Stimulated activated CD4-positive, alpha-beta T cell treated with anti-CD3 and anti-CD28 coated beads, TNF-alpha, amount 100 ng/mL, for 48 hours (primary cell): ENCODE data around the gene LRRC8E.
"Not testable (repeated sequence)": the region's sequence is repeated elsewhere in the genome, so short reads cannot be mapped to it uniquely, and the experiment has no call there.

Source experiments
- DNase-seq, 3 donors: peaks; one replicate each; pipeline ENCODE4 v3.0.0-alpha.2; 2020; ENCODE audit warnings: low read depth in 3 of 3

Gene LRRC8E

GRCh38 chr19:7920519-7921301 is 32.4 kb downstream of the LRRC8E start:
- peak; percentile 96 to 100 (median 100) for DNase-seq

DNA sequence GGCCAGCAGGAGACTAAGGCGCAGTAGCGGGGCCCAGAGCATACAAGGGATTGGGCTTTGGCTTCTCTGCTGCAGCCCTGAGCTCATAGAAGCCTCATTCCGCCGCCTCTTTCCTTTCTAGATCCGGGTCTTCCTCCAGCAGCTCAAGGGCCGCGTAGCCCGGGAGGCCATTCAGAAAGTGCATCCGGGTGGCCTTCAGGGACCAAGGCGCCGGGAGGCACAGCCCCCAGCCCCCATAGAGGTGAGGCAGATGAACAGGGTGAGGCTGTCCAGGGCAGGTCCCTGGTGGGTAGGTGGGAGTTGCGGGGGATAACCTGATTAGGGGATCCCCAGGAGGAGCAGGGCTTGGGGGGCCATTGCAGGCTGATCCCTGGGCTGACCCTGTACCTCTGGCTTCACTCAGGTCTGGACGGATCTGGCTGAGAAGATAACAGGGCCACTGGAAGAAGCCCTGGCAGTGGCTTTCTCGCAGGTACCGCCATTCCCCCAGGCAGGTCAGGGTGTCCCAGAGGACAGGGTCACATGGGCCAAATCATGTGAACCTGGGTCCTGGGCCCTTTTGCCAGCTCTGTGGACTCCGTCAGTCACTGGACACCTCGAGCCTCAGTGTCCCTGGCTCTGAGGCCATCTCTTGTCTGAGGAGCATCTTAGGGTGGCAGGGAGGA is 33.1 kb downstream of the LRRC8E start:
- no peak for DNase-seq

DNA sequence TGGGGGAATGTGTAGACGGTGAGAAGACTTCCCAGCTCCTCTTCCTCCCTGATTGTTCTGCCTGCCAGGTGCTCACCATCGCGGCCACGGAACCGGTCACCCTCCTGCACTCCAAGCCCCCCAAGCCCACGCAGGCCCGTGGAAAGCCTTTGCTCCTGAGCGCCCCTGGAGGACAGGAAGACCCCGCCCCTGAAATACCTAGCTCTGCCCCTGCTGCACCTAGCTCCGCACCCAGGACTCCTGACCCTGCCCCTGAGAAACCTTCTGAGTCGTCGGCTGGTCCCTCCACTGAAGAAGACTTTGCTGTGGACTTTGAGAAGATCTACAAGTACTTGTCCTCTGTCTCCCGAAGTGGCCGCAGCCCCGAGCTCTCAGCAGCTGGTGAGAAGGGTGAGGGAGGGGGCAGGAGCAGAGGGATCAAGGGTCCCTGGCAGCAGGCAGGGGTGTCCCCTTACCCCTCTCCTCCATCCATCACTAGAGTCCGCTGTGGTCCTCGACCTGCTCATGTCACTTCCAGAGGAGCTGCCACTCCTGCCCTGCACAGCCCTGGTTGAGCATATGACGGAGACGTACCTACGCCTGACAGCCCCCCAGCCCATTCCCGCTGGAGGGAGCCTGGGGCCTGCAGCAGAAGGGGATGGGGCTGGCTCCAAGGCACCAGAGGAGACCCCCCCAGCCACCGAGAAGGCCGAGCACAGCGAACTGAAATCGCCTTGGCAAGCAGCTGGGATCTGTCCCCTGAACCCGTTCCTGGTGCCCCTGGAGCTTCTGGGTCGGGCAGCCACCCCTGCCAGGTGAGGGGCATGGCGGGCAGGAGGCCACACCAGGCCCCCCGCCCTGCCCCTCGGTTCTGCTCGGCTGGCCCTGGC is 33.9 kb downstream of the LRRC8E start:
- DNase-seq, result no peak

- no peak for DNase-seq
Measured at GRCh38 chr19:7922836-7923195, 34.5 kb downstream of the LRRC8E start.

GRCh38 chr19:7923295-7924191 is 35.2 kb downstream of the LRRC8E start:
- DNase-seq, result no peak

DNA sequence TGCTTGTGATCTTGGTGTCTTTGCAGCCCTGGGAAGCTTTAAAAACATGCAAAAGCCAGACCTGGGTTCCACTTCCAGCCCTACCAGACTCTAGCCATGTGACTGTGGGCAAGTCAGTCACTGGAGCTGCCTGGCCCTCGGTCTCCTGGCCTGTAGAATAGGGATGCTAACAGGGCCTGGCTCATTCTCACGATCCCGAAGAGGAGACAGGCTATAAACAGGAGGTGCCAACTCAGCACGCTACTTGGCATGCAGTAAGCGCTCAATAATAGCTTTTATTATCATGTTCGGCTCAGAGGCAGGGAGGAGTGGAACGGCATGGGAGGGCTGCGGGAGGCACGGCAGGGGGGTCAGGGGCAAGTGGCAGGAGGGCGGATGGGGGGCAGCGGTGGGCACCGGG is 35.9 kb downstream of the LRRC8E start:
- DNase-seq, result no peak

DNA sequence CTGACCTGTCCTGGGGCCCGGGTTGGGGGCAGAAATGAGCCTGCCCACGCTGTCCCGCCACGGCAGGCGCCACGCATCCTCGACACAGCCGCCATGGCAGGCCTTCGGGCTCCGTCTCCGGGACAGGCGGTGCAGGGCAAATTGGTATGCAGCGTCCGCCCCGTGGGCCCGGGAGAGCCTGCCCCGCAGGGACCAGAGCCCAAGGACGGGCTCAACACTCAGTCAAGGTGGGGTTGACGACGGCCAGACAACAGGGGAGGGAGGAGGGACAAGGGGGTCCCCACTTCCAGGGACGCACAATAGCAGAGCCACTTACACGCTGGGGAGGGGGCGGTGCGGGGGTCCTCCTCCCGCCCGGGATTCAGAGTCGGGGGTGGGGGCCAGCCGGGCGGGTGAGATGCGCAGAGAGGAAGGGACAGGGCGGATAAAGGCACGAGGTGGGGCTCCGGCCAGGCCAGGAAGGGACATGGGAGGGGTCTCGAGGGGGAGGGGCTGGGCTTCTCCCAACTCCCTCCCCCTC is 36.4 kb downstream of the LRRC8E start:
- DNase-seq, result no peak

DNA sequence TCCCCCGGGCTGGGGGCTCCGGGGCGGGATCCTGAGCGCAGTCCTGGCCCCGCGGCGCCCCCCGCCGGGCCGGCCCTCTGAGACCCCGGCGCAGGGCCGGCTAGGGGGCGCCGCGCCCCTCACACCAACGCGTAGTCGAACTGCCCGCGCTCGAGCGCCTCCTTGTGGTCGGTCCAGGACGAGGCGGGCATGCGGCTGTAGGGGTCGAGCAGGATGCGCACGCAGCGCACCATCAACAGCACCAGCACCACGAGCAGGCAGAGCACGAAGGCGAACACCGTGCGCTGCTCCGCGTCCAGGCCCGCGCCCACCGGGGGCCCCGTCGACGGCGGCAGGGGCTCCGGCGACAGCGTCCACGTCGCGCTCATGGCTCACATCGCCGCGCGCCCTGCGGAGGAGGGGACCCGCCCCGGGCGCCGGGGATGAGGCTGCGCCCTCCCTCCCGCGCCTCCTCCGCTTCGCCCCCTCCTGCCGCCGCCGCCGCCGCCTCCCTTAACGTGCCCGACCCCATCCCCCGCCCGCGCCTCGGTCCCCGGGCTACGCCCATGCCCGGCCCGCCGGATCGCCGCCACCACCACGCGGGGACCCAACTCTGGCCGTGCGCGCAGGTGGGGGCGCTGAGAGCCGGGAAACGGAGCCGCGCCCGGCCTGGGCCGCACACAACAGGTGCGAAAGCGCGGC is 37.0 kb downstream of the LRRC8E start:
- DNase-seq, result peak; percentile 62 to 73 (median 62)

GRCh38 chr19:7926021-7926726 is 37.9 kb downstream of the LRRC8E start, which contains the start of gene CTXN1:
Gene CTXN1, minus strand, starts transcription at chr19:7926135. Its CDS starts 597 bp downstream, at chr19:7925538.
- peak in 2 of 3 donors; percentile 53 to 72 for DNase-seq

GRCh38 chr19:7926727-7927604 is 38.7 kb downstream of the LRRC8E start:
- no peak for DNase-seq

DNA sequence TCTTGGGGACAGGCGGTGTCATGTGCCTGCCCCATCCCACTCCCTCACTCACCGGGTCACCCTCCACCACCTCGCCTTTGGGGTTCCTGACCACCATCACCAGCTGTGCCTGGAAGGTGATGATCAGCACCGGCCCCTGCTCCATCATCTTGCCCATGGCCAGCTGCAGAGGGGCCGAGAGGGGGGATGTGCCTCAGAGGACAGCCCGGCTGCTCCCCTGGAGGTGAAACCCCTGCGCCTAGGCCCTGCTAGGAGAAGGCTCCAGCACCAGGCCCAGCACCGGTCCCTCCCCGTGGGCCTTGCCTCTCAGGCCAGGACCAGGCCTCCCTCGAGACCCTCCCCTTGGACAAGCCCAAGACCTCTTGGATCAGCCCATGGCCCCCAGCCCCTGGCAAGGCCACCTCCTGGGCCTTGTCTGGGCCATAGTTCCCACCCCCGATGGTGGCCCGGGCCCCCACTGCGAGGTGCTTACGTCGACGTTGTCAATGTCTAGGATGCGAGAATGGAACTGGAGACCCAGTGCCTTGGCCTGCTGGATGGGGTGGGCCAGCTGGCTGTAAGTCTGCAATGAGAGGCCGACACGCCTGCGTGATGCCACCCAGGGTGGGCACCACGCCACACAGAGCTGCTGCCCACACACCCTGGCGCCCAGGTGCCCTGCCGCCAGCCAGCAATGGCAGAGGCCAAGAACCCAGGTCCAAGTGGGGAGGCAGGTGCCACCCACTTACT is 39.5 kb downstream of the LRRC8E start:
- DNase-seq, result no peak

DNA sequence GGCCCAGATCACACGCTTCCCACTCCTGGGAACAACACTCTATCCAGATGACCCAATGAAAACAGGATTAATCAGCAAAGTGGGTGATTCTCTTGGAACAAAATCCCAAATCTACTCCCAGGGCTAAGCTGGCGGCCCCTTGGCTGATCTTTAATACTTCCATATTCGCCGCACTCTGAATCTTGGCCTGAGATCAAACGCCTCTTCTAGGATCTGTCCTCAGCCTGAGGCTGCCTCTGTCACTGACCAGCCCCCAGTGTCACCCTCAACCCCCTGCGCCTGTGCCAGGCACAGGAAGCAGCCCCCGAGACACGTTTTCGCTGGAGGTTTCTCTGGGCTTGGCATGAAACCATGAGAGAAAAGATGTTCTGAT is 40.0 kb downstream of the LRRC8E start:
- DNase-seq, result no peak

- DNase-seq, result peak in 1 of 3 donors; percentile 55
Measured at GRCh38 chr19:7928741-7929701, 40.7 kb downstream of the LRRC8E start.

- DNase-seq, result not testable (repeated sequence)
Measured at GRCh38 chr19:7930030-7930429, 41.7 kb downstream of the LRRC8E start.

DNA sequence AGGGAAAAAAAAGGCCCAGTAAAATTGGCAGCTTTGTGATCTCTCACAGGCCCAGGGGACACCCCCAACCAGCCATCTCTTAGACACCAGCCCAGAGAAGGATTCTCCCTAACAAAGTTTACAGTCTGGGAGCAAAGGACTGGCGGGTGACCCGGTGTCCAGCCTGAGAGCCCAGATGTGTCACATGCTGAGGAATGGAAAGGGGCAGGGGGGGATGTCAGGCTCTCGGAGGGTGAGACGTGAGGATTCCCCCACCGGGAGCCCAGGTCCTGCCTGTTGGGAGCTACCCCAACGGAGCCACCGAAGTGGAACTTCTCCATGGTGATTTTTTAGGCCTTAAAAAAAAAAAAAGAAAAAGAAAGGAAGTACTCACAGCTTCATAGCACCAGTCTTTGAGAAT is 42.5 kb downstream of the LRRC8E start:
- DNase-seq, result no peak

- no peak for DNase-seq
Measured at GRCh38 chr19:7931221-7932061, 43.1 kb downstream of the LRRC8E start.
